ENCODE measurements around the gene RALGAPA2. TPM values are rescaled to one million over a fixed set of nuclear protein-coding genes. Genes with fewer than 3 reads are reported as not detected.

RALGAPA2 gene
- total and polyA plus RNA-seq, 2 experiments from 2014 or later: 1.3 to 2.6 TPM

DNA sequence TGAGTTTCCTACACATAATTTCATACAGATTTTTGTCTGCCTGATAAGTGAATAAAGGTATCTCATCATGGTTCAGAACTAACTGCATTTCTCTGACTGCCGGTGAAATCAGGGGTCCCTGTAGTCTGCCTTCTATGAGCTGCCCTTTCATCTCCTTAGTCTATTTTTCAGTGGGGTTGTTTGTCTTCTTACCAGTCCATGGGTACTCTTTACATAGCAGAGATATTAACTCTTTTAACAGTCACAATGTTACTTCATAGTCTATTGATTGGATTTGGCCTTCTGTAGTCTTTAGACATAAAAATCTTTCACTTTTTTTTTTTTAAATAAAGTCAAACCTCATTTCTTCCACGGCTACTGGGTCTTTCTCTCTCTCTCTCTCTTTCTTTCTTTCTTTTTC lies 79.8 kb downstream of the RALGAPA2 start:
- H3K9ac ChIP-seq: no peak overlapping the region
- H3K4me1 ChIP-seq (ENCODE audit: insufficient read depth): no peaks in the 10 kb centered on the region
- WGBS, 2 experiments (ENCODE audit: low coverage in 1 of 2, low lambda C conversion rate in 2 of 2, missing lambda C conversion rate in 2 of 2): 81 to 94% methylated on average over 2 of the region's 2 CpGs
- no peaks in the 10 kb centered on the region for H3K79me2 ChIP-seq (ENCODE audit: insufficient read depth)
- H3K27ac ChIP-seq: no peak overlapping the region
- no peaks in the 10 kb centered on the region for H3K36me3 ChIP-seq (ENCODE audit: low read depth)
- H3K27me3 ChIP-seq (replicated peaks; ENCODE audit: insufficient read depth): no peaks in the 10 kb centered on the region
- H3F3A ChIP-seq (ENCODE audit: insufficient read depth): 0 out of 2 replicates have a peak, but pooled peaks cover 5% of the 10 kb centered on the region
- DNase-seq: no peak
- no peak overlapping the region for H3K4me3 ChIP-seq
- no peak for TF ChIP-seq EZH2 (IDR thresholded peaks at IDR 0.05; ENCODE audit: insufficient read depth, poor library complexity, severe bottlenecking)
- no peak for TF ChIP-seq EZH2phosphoT487 (IDR thresholded peaks at IDR 0.05; ENCODE audit: insufficient read depth, low read depth)
- H4K20me1 ChIP-seq (ENCODE audit: insufficient read depth): no peaks in the 10 kb centered on the region
- H3K9me2 ChIP-seq (ENCODE audit: insufficient read depth): no peaks in the 10 kb centered on the region
- no peak overlapping the region for H3K4me2 ChIP-seq (ENCODE audit: unreplicated experiment)
- in situ Hi-C loops (cut with MboI): no loop called here
- no peaks in the 10 kb centered on the region for H3K9me3 ChIP-seq (ENCODE audit: low read depth)
- H2AFZ ChIP-seq: no peak overlapping the region

DNA sequence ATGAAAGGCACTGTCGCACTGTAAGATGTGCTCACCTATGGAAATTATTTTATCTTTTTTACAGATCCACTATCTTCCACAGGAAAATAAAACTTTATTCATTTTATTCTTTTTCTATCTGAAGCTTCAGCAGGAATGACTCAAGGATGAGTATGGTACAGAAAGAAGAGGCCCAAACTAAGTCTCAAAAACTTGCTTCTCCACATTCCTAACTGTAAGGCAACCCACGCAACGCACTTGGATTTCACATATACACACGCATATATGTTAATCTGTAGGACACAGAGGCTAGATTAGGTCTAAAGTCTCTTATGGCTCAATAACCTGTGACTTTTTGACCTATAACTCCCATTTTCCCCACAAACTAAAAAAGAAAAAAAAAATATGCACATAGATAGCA lies 81.9 kb downstream of the RALGAPA2 start:
- Histone ChIP-seq H2AFZ (no peak overlapping the region), H3F3A (ENCODE audit: insufficient read depth) (0 out of 2 replicates have a peak, but pooled peaks cover 5% of the 10 kb centered on the region), H3K36me3 (ENCODE audit: low read depth) (no peaks in the 10 kb centered on the region), H3K9me2 (ENCODE audit: insufficient read depth) (no peaks in the 10 kb centered on the region), H4K20me1 (ENCODE audit: insufficient read depth) (no peaks in the 10 kb centered on the region), H3K27me3 (replicated peaks; ENCODE audit: insufficient read depth) (no peaks in the 10 kb centered on the region), H3K27ac (no peak overlapping the region), H3K4me1 (ENCODE audit: insufficient read depth) (no peaks in the 10 kb centered on the region), H3K79me2 (ENCODE audit: insufficient read depth) (no peaks in the 10 kb centered on the region), H3K4me3 (no peak overlapping the region), H3K4me2 (ENCODE audit: unreplicated experiment) (no peak overlapping the region), H3K9ac (no peak overlapping the region), H3K9me3 (ENCODE audit: low read depth) (no peaks in the 10 kb centered on the region)
- no peak for DNase-seq
- in situ Hi-C loops (cut with MboI): no loop called here
- TF ChIP-seq EZH2phosphoT487 (IDR thresholded peaks at IDR 0.05; ENCODE audit: insufficient read depth, low read depth) (no peak), EZH2 (IDR thresholded peaks at IDR 0.05; ENCODE audit: insufficient read depth, poor library complexity, severe bottlenecking) (no peak)
- WGBS, 2 experiments (ENCODE audit: low coverage in 1 of 2, low lambda C conversion rate in 2 of 2, missing lambda C conversion rate in 2 of 2): 97 to 99% methylated on average over 4 of the region's 4 CpGs

GRCh38 chr20:20629556-20630188 lies 82.8 kb downstream of the RALGAPA2 start:
- no peaks in the 10 kb centered on the region for H3K27me3 ChIP-seq (replicated peaks; ENCODE audit: insufficient read depth)
- no peaks in the 10 kb centered on the region for H3K9me3 ChIP-seq (ENCODE audit: low read depth)
- H4K20me1 ChIP-seq (ENCODE audit: insufficient read depth): no peaks in the 10 kb centered on the region
- no peak overlapping the region for H3K27ac ChIP-seq
- in situ Hi-C loops (cut with MboI): no loop called here
- H3K9me2 ChIP-seq (ENCODE audit: insufficient read depth): no peaks in the 10 kb centered on the region
- H3K4me3 ChIP-seq: no peak overlapping the region
- H3K36me3 ChIP-seq (ENCODE audit: low read depth): no peaks in the 10 kb centered on the region
- no peaks in the 10 kb centered on the region for H3K79me2 ChIP-seq (ENCODE audit: insufficient read depth)
- no peak overlapping the region for H2AFZ ChIP-seq
- no peaks in the 10 kb centered on the region for H3K4me1 ChIP-seq (ENCODE audit: insufficient read depth)
- H3K4me2 ChIP-seq (ENCODE audit: unreplicated experiment): no peak overlapping the region
- H3K9ac ChIP-seq: no peak overlapping the region
- 90 to 95% methylated on average over 3 of the region's 3 CpGs for WGBS, 2 experiments (ENCODE audit: low coverage in 1 of 2, low lambda C conversion rate in 2 of 2, missing lambda C conversion rate in 2 of 2)
- no peak for DNase-seq
- 0 out of 2 replicates have a peak, but pooled peaks cover 5% of the 10 kb centered on the region for H3F3A ChIP-seq (ENCODE audit: insufficient read depth)
- no peak for TF ChIP-seq EZH2phosphoT487 (IDR thresholded peaks at IDR 0.05; ENCODE audit: insufficient read depth, low read depth)
- TF ChIP-seq EZH2 (IDR thresholded peaks at IDR 0.05; ENCODE audit: insufficient read depth, poor library complexity, severe bottlenecking): no peak

- Histone ChIP-seq H3K9ac (no peak overlapping the region), H3F3A (ENCODE audit: insufficient read depth) (0 out of 2 replicates have a peak, but pooled peaks cover 5% of the 10 kb centered on the region), H3K9me3 (ENCODE audit: low read depth) (no peaks in the 10 kb centered on the region), H2AFZ (no peak overlapping the region), H3K4me1 (ENCODE audit: insufficient read depth) (no peaks in the 10 kb centered on the region), H3K36me3 (ENCODE audit: low read depth) (no peaks in the 10 kb centered on the region), H4K20me1 (ENCODE audit: insufficient read depth) (no peaks in the 10 kb centered on the region), H3K79me2 (ENCODE audit: insufficient read depth) (no peaks in the 10 kb centered on the region), H3K4me3 (no peak overlapping the region), H3K4me2 (ENCODE audit: unreplicated experiment) (no peak overlapping the region), H3K9me2 (ENCODE audit: insufficient read depth) (no peaks in the 10 kb centered on the region), H3K27ac (no peak overlapping the region), H3K27me3 (replicated peaks; ENCODE audit: insufficient read depth) (no peaks in the 10 kb centered on the region)
- WGBS, 2 experiments (ENCODE audit: low coverage in 1 of 2, low lambda C conversion rate in 2 of 2, missing lambda C conversion rate in 2 of 2): 70 to 72% methylated on average over 2 of the region's 2 CpGs
- DNase-seq: no peak
- TF ChIP-seq EZH2 (IDR thresholded peaks at IDR 0.05; ENCODE audit: insufficient read depth, poor library complexity, severe bottlenecking) (no peak), EZH2phosphoT487 (IDR thresholded peaks at IDR 0.05; ENCODE audit: insufficient read depth, low read depth) (no peak)
- in situ Hi-C loops (cut with MboI): no loop called here
Observed at GRCh38 chr20:20628314-20628713, 84.1 kb downstream of the RALGAPA2 start.

All from GM23248 (cell line).